ENCODE data around the gene SS18L1.

Gene SS18L1

DNA sequence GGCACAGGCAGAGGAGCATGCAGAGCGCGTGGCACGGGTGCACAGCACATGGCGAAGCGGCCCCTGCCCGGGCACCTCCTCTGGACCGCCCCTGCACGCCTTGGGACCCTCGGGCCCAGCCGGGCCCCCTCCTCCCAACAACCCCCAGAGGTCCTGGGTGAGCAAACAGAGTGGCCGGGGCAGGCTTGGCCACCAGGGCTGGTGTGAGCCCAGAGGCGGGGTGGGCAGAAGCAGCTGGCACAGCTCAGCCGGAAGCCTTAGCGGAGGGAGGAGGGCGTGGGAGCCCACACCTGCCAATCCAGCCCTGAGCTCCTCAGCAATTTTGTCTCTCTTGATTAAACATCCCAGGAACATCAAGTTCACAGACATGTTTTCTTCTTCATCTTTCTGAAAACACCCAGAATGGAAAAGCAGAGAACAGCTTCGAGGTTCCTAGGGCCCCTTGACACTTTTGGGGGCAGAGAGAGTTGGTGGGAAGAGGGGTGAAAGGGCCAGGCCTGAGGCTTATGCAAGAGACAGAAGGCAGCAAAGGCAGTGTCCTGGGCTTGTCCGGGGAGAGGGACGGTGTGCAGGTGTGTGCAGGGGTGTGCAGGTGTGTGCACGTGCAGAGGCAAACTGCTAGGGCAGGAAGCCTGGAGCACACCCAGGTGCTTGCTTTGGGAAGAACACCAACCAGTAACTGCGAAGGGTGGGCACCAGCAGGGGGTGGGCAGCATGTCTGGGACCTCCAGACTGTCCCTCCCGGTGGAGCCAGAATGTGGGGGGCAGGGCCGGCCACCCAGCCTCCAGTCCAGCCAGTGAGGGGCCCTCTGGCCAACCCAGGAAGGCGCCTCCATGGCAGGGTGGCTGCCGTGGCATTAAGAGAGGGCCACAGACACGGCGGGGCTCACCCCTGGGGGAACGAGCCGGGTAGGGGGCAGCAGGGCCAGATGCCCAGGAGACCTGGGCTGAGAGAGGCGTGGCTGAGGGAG is 71.7 kb downstream of the SS18L1 start:
- Histone ChIP-seq H3K9me3 (ENCODE audit: control insufficient read depth, low read length) (no peaks in the 10 kb centered on the region), H2AFZ (ENCODE audit: low read depth, low read length) (no peak overlapping the region), H2AK5ac (ENCODE audit: low read length, severe bottlenecking) (no peak overlapping the region), H4K91ac (ENCODE audit: low read length) (no peak overlapping the region), H2BK5ac (ENCODE audit: low read depth, low read length, poor library complexity, severe bottlenecking) (no peak overlapping the region), H3K4me2 (ENCODE audit: low read length, poor library complexity, severe bottlenecking) (no peak overlapping the region), H4K8ac (ENCODE audit: low read length) (no peak overlapping the region), H2BK12ac (ENCODE audit: low read length in 2 of 2) (no peak overlapping the region), H3K4me1 (ENCODE audit: control insufficient read depth, insufficient read depth, low read depth, low read length) (peaks cover 19% of the 10 kb centered on the region), H3K9ac (ENCODE audit: low read length) (no peak overlapping the region), H3K27ac (ENCODE audit: low read length, poor library complexity, severe bottlenecking) (no peak overlapping the region), H2BK15ac (ENCODE audit: low read depth, poor library complexity, severe bottlenecking) (no peak overlapping the region), H3K36me3 (ENCODE audit: control insufficient read depth in 1 of 2, insufficient read depth in 2 of 2, low read depth in 1 of 2, low read length in 2 of 2) (no peaks in the 10 kb centered on the region), H3K14ac (ENCODE audit: low read length in 2 of 2) (no peak overlapping the region), H3K18ac (ENCODE audit: low read depth in 1 of 2, low read length in 2 of 2) (no peak overlapping the region), H3K23ac (ENCODE audit: low read length in 2 of 2) (no peak overlapping the region), H3K4me3 (ENCODE audit: insufficient read depth in 1 of 2, low read depth in 1 of 2, low read length in 2 of 2) (no peak overlapping the region), H3K4ac (ENCODE audit: low read depth in 1 of 2, low read length in 2 of 2) (no peak overlapping the region), H3K27me3 (ENCODE audit: control insufficient read depth in 1 of 2, insufficient read depth in 1 of 2, low read length in 2 of 2) (peaks cover 67 to 80% of the 10 kb centered on the region in 2 experiments), H3K79me1 (replicated peaks; ENCODE audit: low read length, poor library complexity, severe bottlenecking) (no peaks in the 10 kb centered on the region), H2BK120ac (ENCODE audit: low read depth, low read length) (no peak overlapping the region)
- 89% methylated on average over 29 of the region's 29 CpGs for WGBS
- DNase-seq: no peak

DNA sequence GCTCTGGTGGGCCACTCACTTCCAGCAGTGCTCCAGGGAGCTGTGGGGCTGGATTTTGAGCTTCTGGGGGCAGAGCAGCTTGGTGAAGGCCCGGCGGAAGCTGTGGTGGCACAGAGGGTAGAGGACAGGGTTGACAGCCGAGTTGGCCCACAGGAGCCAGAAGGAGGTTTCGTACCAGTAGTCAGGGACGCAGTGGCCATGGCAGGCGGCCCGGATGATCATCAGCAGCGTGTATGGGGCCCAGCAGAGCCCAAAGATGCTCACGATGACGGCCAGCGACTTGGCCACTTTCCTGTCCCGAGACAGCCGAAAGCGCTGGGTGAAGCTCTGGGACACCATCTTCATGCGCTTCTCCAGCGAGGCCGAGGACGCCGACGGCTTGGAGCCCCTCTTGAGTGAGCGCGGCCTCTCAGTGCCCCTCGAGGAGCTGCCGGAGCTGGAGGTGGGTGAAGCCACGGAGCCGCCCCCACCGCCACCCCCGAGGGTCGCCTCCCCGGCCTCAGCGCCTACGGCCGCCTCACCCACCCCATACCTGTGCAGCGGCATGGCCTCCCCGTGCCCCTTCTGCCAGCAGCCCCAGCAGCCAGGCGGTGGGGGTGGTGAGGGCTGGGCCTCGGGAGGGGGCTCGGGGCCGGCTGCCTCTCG is 72.5 kb downstream of the SS18L1 start:
- H2BK120ac ChIP-seq (ENCODE audit: low read depth, low read length): no peak overlapping the region
- DNase-seq: no peak
- H3K14ac ChIP-seq (ENCODE audit: low read length in 2 of 2): no peak overlapping the region
- no peak overlapping the region for H3K18ac ChIP-seq (ENCODE audit: low read depth in 1 of 2, low read length in 2 of 2)
- H3K23ac ChIP-seq (ENCODE audit: low read length in 2 of 2): no peak overlapping the region
- H3K4me3 ChIP-seq (ENCODE audit: insufficient read depth in 1 of 2, low read depth in 1 of 2, low read length in 2 of 2): no peak overlapping the region
- WGBS: 74% methylated on average over 39 of the region's 40 CpGs
- no peak overlapping the region for H3K4me2 ChIP-seq (ENCODE audit: low read length, poor library complexity, severe bottlenecking)
- H3K27me3 ChIP-seq (ENCODE audit: control insufficient read depth in 1 of 2, insufficient read depth in 1 of 2, low read length in 2 of 2): peaks cover 68 to 80% of the 10 kb centered on the region in 2 experiments
- no peak overlapping the region for H2BK12ac ChIP-seq (ENCODE audit: low read length in 2 of 2)
- H3K9me3 ChIP-seq (ENCODE audit: control insufficient read depth, low read length): no peaks in the 10 kb centered on the region
- peaks cover 26% of the 10 kb centered on the region for H3K4me1 ChIP-seq (ENCODE audit: control insufficient read depth, insufficient read depth, low read depth, low read length)
- no peak overlapping the region for H2AFZ ChIP-seq (ENCODE audit: low read depth, low read length)
- H3K27ac ChIP-seq (ENCODE audit: low read length, poor library complexity, severe bottlenecking): no peak overlapping the region
- H3K79me1 ChIP-seq (replicated peaks; ENCODE audit: low read length, poor library complexity, severe bottlenecking): no peaks in the 10 kb centered on the region
- H2BK5ac ChIP-seq (ENCODE audit: low read depth, low read length, poor library complexity, severe bottlenecking): no peak overlapping the region
- H3K9ac ChIP-seq (ENCODE audit: low read length): no peak overlapping the region
- H3K36me3 ChIP-seq (ENCODE audit: control insufficient read depth in 1 of 2, insufficient read depth in 2 of 2, low read depth in 1 of 2, low read length in 2 of 2): no peaks in the 10 kb centered on the region
- H4K91ac ChIP-seq (ENCODE audit: low read length): no peak overlapping the region
- no peak overlapping the region for H4K8ac ChIP-seq (ENCODE audit: low read length)
- H2AK5ac ChIP-seq (ENCODE audit: low read length, severe bottlenecking): no peak overlapping the region
- no peak overlapping the region for H3K4ac ChIP-seq (ENCODE audit: low read depth in 1 of 2, low read length in 2 of 2)
- H2BK15ac ChIP-seq (ENCODE audit: low read depth, poor library complexity, severe bottlenecking): no peak overlapping the region

DNA sequence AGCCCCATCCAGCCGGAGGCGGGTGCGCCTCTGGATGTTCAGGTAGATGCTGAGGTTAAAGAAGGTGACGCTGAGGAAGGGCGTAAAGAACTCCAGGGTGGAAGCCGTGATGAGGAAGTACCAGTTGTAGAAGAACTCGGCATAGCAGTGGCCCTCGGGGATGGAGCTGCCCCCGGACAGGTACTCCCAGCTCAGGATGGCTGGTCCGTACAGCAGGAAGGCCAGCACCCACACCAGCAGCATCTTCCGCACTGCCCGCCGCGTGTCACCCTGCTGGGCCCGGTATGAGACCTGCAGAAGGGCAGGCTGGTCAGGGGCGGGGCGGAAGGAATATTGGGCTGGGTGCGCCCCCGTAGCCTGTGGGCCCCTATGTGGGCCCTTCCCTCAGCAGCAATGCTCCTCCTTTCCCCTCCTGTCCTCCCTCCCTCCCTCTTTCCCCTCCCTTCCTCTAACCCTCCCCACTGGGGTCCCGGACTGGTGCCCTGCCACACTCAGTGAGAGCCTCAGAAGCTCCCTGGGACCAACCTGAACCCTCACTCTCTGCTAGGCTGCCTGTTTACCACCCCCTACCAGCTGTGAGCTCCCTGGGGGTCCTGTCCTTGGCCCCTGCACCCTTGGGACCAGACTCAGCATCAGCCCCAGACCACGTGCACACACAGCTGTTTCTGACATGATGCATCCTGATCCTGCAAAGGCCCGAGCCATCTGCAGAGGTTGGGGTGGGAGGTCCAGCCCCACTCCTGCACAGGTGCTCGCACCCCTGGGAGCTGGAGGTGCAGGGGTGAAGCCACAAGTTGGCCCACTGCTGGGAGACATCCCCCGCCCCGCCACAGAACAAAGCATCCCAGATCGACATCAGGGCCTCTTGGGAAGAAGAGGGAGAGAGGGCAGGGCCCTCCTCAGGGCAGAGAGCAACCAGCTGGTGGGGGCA is 73.3 kb downstream of the SS18L1 start:
- no peak overlapping the region for H3K27ac ChIP-seq (ENCODE audit: low read length, poor library complexity, severe bottlenecking)

More for the DNA sequence above, 73.3 kb downstream of the SS18L1 start:
- H3K4me1 ChIP-seq (ENCODE audit: control insufficient read depth, insufficient read depth, low read depth, low read length): peaks cover 28% of the 10 kb centered on the region
- DNase-seq: no peak
- H3K4me3 ChIP-seq (ENCODE audit: insufficient read depth in 1 of 2, low read depth in 1 of 2, low read length in 2 of 2): no peak overlapping the region
- peaks cover 70 to 80% of the 10 kb centered on the region in 2 experiments for H3K27me3 ChIP-seq (ENCODE audit: control insufficient read depth in 1 of 2, insufficient read depth in 1 of 2, low read length in 2 of 2)
- H2BK5ac ChIP-seq (ENCODE audit: low read depth, low read length, poor library complexity, severe bottlenecking): no peak overlapping the region
- no peak overlapping the region for H3K4ac ChIP-seq (ENCODE audit: low read depth in 1 of 2, low read length in 2 of 2)
- no peak overlapping the region for H4K8ac ChIP-seq (ENCODE audit: low read length)
- no peak overlapping the region for H3K23ac ChIP-seq (ENCODE audit: low read length in 2 of 2)
- no peak overlapping the region for H2BK15ac ChIP-seq (ENCODE audit: low read depth, poor library complexity, severe bottlenecking)
- H2BK12ac ChIP-seq (ENCODE audit: low read length in 2 of 2): no peak overlapping the region
- H3K79me1 ChIP-seq (replicated peaks; ENCODE audit: low read length, poor library complexity, severe bottlenecking): no peaks in the 10 kb centered on the region
- no peak overlapping the region for H2AK5ac ChIP-seq (ENCODE audit: low read length, severe bottlenecking)
- no peak overlapping the region for H3K4me2 ChIP-seq (ENCODE audit: low read length, poor library complexity, severe bottlenecking)
- H3K18ac ChIP-seq (ENCODE audit: low read depth in 1 of 2, low read length in 2 of 2): no peak overlapping the region
- H3K9me3 ChIP-seq (ENCODE audit: control insufficient read depth, low read length): no peaks in the 10 kb centered on the region
- no peak overlapping the region for H3K14ac ChIP-seq (ENCODE audit: low read length in 2 of 2)
- no peak overlapping the region for H2BK120ac ChIP-seq (ENCODE audit: low read depth, low read length)
- 85% methylated on average over 26 of the region's 26 CpGs for WGBS
- H4K91ac ChIP-seq (ENCODE audit: low read length): no peak overlapping the region
- H3K9ac ChIP-seq (ENCODE audit: low read length): no peak overlapping the region
- H2AFZ ChIP-seq (ENCODE audit: low read depth, low read length): no peak overlapping the region
- no peaks in the 10 kb centered on the region for H3K36me3 ChIP-seq (ENCODE audit: control insufficient read depth in 1 of 2, insufficient read depth in 2 of 2, low read depth in 1 of 2, low read length in 2 of 2)

Measured in mesenchymal stem cell (in vitro differentiated cells and primary cell).